Posterior cingulate gyrus (tissue), 11 donors: ENCODE measurements around the gene NCCRP1.
A peak's percentile ranks its signal among the peaks of the same experiment; 100 is the strongest.
"Not testable (repeated sequence)": the region's sequence is repeated elsewhere in the genome, so short reads cannot be mapped to it uniquely, and the experiment has no call there.

ENCODE experiments used
- DNase-seq, 10 donors: peaks; one replicate each; pipeline versions ENCODE4 v3.0.0 to v3.0.0-alpha.2; 2020 to 2021; ENCODE audit warnings: mixed read lengths in 3 of 10
- intact Hi-C: fragments of 100-400 bp; cut with DNase I; formaldehyde crosslinking; loops from one replicate; pipeline ENCODE4 v1.15.1; 2023

Gene NCCRP1

GRCh38 chr19:39238209-39238608, 41.4 kb downstream of the NCCRP1 start:
- DNase-seq, result no peak
- intact Hi-C loops, result no loop called here

GRCh38 chr19:39238944-39239343, 42.2 kb downstream of the NCCRP1 start:
- DNase-seq, result no peak
- intact Hi-C loops, result no loop called here

DNA sequence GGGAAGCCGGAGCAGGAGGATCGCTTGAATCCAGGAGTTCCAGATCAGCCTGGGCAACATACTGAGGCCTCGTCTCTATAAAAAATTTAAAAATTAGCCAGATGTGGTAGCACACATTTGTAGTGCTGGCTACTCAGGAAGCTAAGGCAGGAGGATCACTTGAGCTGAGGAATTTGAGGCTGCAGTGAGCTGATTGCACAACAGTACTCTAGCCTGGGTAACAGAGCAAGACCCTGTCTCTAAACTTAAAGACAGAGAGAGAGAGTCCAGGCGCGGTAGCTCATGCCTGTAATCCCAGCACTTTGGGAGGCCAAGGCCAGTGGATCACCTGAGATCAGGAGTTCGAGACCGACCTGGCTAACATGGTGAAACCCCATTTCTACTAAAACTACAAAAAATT, 43.7 kb downstream of the NCCRP1 start:
- no peak for DNase-seq
- intact Hi-C loops, result no loop called here

GRCh38 chr19:39243741-39244140, 47.0 kb downstream of the NCCRP1 start:
- intact Hi-C loops, result not testable (repeated sequence)
- DNase-seq, result peak in 1 of 10 donors; percentile 49

GRCh38 chr19:39244410-39245100, 47.8 kb downstream of the NCCRP1 start, which contains the start of gene IFNL3:
Gene IFNL3 (minus strand): TSS chr19:39245006. CDS start chr19:39244967, 39 bp downstream.
- peak in 1 of 10 donors; percentile 59 for DNase-seq
- intact Hi-C loops, result not testable (repeated sequence)

- DNase-seq, intact Hi-C loops: not testable (repeated sequence)
Observed at GRCh38 chr19:39245166-39245565, 48.4 kb downstream of the NCCRP1 start.

DNA sequence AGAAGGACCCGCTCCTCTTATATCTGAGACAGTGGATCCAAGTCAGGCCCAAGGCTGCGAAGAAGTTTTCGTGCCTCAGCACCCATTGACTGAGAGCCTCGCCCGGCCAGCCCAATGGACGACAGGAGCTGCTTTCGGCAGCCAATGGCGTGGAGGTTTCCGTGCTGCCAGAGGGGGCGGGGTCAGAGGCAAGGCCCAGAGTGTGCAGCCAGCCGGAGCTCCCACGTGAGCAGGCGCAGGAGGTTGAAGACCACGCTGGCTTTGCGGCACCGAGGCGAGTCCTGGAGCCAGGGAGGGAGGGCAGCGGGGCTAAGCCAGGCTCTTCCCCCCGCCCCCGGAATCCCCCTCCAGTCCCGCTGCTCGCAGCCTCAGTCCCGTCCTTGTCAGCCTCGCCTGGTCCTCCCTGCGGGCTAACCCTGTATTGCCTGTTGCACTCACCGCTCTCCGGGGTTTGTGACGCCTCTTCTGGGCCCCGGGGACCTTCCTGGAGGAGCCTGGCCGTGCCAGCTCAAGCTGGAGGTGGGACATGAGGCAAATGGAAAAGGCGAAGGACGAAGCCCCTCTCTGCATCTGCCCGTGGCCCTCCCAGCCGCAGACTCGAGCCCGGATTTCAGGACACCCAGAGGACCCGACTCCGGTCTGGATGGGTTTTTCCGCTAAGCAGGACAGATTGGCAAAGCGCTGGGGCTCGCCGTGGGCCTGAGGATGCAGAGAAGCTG, 50.3 kb downstream of the NCCRP1 start:
- intact Hi-C loops, result no loop called here
- DNase-seq, result peak in 8 of 10 donors; percentile 20 to 92 (median 38)

DNA sequence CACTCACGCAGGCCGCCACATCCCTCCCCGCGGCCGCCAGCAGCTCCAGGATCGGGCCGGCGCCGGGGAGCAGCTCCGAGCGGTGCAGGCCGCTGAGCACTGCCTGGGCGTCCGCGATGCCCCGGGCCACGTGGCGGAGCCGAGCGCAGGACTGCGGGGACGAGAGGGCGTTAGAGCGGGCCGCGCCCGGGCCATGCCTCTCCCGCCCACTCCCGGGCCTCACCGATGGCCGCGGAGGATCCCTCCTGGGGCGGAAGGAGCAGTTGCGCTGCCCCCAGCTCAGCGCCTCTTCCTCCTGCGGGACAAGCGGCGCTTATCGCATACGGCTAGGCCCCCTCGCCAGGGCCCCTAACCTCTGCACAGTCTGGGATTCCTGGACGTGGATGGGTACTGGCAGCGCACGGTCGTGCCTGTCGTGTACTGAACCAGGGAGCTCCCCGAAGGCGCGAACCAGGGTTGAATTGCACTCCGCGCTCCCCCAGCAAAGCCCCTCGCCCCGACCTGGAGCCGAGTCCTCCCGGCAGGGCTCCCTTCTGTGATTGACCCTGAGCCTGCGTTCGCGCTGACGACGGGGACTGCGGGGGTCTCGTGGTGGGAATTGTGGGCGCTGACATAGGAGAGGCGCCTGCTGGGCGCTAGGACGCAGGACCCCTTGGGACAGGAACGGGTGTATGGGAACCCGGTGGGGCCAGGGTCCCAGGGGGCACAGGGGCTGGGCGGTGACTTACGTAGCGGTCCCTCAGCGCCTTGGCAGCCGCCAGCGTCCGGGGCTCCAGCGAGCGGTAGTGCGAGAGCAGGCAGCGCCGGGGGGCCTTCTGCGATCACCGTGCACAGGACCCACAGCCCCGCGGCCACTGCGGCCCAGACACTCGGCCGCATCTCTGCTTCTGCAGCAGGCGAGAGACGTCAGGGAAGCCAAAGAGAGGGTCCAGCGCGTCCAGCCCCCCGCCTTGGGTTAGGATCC, 51.2 kb downstream of the NCCRP1 start:
- DNase-seq, result peak in 2 of 10 donors; percentile 19 to 84
- intact Hi-C loops, result no loop called here

DNA sequence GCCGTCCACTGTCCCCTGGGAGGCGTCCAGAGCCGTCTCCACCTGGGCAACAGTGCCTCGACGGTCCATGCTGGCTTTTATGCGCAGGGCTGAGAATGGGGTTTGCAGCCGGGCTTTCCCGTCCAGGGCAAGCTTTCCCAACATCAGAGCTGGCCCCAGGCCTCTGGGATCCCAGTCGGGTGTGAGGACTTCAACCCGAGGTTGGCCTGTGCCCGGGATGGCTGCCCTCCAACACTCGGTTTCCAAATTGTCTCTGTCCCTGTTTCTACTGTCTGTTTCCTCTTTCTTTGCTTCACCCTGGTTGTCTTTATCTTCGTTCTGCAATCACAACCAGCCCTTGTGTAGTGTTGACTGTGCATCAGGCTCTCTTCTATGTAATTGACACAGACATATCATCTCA, 52.0 kb downstream of the NCCRP1 start, which contains the start of gene IFNL4:
TSS of gene IFNL4 (minus strand) at position 51 of the 400 bp plus-strand sequence.
- peak in 1 of 10 donors; percentile 49 for DNase-seq
- intact Hi-C loops, result no loop called here

DNA sequence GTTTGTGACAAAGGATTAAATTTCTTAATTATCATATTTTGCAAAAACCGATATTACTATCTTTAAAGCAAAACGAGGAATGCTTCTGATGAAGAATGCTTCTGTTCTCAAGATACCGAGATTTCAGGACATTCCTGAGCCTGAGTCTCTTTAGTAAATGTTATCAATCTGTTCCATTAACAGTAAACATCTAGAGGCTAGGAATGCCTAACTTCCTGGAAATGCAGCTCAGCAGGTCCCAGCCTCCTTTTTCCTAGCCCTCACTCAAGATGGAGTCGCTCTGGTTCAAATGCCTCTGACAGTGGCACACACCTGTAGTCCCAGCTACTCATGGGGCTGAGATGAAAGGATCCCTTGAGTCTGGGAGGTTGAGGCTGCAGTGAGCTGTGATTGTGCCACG, 54.3 kb downstream of the NCCRP1 start:
- intact Hi-C loops, result no loop called here

More for the DNA sequence above, 54.3 kb downstream of the NCCRP1 start:
- no peak for DNase-seq
